ENCODE results near the gene PHLPP1.

- no peak for TF ChIP-seq CTCF (IDR thresholded peaks at IDR 0.05)
- no peak for TF ChIP-seq POLR2A (IDR thresholded peaks at IDR 0.05)
These were observed 36.0 kb downstream of the PHLPP1 start for GRCh38 chr18:62751341-62751821.
